NCI-H1092 treated with DMSO at 0.1 percent for 48 hours (cell line): ENCODE results near the gene NAT8L.

Source experiments
- DNase-seq: peaks from one replicate; lab custom pipeline; 2025; lab: John Stamatoyannopoulos, UW

Gene NAT8L

GRCh38 chr4:2045518-2045951, 13.6 kb upstream of the NAT8L start:
- DNase-seq, result no peak

- DNase-seq, result no peak
Observed at GRCh38 chr4:2046031-2046961, 12.8 kb upstream of the NAT8L start.

DNA sequence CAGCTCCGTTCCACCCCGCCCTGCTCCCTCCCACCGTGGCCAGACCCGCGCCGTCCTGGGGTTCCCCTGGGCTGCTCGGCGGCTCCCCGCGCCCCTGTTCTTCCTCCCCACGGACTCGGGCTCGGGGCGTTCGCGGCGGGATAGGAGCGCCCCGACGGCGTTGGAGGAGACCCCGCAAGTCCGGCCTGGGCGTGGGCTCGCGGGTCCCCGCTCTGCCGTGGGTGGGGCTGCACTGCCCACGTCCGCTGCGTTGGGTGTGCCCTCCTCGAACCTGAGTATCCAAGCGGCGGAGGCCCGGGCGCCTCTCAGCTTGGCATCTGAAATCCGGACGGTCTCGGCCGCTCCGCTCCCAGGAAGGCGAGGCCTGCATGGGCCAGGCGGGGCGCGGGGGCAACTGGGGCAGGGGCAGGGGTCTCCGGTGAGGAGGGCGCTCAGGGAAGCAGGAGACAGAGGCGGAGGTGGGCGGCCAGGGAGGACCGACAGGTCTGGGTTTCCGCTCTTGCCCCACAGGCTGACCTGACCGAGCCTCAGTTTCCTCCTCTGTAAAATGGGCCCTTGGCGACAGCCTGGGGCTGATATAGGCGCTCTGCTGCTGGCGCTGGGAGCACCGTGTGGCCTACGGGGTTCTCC, 12.0 kb upstream of the NAT8L start:
- DNase-seq, result no peak

DNA sequence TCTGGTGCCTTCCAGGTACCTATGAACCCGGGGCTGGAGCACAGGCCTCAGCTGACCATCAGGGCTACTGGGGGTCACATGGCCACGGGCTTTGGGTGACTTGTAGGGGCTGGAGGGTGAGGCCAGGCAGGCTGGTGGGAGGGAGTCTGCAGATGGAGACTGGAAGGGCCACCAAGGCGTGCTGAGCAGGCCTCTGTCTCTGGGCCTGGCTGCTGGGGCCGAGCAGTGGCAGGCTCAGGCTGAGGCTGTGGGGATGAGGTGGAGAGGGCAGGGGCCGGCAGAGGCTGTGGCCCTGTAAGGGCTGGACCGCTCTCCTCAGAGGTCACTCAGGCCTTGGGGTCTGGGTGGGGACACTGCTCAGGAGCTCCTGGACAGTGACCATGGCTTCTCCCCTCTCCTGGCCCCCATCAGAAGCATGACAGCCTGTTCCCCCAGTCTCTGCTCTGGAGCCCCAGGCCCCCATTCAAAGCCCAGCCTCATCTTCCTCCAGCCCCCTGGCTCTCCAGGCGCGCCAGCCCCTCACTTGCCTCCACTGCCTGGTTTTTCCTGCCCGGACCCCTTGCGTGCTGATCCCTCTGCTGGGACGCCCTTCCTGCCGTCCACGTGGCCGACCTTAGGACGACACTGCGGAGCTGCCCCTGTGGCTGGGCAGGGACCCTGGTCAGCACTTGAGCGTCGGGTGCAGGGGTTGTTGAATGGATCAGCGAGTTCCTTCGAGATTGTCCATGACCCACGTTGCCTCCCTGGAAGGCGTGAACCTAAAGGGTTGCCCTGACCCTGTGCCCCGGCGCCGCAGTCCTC, 11.1 kb upstream of the NAT8L start:
- DNase-seq, result no peak

DNA sequence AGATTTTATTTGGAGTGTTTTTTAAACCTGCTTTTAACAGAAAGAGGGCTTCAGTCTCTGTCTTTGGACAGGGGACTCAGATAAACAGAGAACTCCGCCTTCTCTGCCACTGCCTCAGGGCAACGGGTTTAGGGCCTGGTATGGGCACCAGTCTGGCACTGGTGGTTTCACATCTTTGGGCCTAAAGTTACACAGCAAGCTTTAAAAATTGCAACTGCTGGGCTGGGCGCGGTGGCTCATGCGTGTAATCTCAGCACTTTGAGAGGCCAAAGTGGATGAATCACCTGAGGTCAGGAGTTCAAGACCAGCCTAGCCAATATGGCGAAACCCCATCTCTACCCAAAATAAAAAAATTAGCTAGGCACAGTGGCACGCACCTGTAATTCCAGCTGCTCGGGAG, 10.3 kb upstream of the NAT8L start:
- DNase-seq, result no peak

DNA sequence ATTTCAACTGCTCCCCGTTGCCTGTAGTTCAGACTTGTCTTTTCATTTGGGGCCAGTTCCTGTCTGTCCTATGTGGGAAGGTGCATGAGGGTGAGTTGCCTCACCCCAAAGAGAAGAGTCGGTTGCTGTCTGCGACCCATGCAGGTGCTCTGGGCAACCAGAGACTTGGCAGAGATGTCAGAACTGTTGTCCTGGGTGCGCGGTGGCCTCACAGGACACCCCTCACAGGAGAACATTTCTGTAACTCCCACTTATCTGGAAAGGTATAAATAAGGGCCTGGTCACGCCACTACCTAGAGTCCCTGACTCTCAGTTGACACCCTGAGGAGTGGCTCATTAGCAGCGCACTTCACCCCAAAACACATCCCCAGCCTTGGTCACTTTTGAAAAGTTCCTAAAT, 9.7 kb upstream of the NAT8L start:
- no peak for DNase-seq

GRCh38 chr4:2049811-2050210, 9.3 kb upstream of the NAT8L start:
- no peak for DNase-seq

DNA sequence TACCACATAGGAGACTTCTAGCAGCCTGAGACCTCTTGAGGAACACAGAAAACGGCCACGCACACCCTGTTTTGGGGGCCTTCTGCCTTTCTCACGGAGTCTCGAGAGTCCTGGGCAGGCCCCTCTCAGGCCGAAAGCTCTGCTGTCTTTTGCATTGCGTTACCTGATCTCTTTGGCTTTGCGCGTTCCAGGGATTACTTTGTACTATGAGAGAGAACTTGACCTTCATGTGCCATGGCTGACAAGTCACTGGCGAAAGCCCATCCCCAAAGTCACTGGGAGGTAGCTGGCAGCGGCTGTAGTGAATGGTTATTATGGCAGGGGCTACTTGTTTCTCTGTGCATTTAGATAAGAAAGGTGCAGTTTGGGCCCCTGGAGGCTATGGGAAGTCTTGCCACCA, 8.0 kb upstream of the NAT8L start:
- no peak for DNase-seq

DNA sequence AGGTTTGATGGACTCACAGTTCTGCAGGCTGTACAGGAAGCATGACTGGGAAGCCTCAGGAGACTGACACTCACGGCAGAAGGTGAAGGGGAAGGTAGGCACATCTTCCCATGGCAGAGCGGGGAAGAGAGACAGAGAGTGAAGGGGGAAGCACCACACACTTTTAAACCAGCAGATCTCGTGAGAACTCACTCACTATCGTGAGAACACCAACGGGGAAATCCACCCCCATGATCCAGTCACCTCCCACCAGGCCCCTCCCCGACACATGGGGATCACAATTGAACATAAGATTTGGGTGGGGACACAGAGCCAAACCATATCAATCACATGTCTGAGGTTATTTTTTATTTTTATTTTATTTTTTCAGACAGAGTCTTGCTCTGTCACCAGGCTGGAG, 4.9 kb upstream of the NAT8L start:
- DNase-seq, result no peak

- DNase-seq, result no peak
Observed at GRCh38 chr4:2057382-2058065, 1.6 kb upstream of the NAT8L start.

DNA sequence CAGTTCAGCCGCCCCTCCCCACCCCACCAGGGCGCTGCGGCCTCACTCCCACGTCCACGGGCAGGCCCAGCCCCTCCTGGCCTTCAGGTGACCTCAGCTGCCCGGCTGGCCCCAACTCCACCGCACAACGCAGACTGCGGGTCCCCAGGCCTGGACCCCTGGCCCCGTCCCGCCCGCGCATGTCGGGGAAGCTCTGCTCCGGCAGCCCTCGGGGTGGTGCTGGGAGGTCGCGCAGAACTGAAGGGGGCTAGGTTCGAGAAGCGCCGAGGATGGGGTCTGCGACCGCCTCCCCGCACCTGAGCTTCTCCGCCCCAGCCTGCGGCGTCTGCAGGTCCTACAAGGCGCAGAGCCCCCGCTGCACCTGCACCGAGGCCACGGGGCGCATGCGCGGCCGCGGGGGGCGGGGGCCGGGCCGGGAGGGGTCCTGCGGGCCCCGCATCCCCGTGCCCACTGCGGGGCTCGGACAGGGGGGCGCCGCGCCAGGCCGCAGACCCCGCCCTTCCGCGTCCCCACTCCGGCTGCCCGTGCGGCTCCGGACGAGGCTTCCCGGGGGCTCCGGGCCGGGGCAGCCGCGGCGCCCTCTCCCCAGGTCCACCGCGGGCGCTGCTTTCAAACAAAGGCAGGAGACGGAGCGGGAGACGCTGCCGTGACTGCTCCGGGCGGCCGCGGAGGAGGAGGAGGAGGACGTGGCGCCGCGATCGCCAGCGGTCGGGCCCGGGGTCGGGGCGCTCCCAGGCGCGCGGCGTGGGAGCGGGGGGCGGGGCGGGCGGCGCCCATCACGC, 672 bp upstream of the NAT8L start:
- peak; percentile 42 for DNase-seq

DNA sequence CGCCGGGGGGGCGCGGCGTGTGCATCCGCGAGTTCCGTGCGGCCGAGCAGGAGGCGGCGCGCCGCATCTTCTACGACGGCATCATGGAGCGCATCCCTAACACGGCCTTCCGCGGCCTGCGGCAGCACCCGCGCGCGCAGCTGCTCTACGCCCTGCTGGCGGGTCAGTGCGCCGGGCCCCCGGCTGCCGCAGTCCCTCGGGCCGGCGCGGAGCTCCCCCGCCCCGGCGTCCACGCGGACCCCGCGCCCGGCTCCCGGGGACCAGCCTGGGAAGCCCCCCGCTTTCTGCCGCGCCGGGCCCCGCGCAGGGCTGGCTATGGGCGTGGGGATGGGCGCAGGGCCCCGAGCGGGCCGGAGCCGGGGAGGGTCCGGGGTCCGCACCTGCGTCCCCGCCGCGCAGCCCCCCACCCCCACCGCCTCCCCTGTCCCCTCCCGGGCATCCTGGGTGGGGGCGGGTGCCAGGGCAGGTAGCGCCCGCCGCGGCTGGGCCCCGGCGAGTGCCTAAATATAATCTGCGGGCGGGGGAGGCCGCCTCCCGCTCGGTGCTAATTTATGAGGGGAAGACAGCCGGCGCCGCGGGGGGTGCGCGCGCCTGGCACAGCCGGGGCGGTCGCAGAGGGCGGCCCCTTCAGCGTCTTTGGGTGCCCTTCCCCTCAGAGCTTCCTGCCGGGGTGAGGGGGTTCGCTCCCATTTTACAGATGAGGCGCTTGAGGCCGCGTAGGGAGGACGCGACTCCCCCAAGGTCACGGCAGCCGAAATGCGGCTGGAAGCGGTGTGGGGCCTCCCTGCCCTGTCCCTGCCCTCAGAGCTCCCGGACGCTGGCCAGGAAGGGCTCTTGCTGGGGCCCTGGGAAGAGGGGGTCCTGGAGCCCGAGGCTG, 837 bp downstream of the NAT8L start:
- peak; percentile 12 for DNase-seq

GRCh38 chr4:2060611-2061185, 1.6 kb downstream of the NAT8L start:
- DNase-seq, result no peak

DNA sequence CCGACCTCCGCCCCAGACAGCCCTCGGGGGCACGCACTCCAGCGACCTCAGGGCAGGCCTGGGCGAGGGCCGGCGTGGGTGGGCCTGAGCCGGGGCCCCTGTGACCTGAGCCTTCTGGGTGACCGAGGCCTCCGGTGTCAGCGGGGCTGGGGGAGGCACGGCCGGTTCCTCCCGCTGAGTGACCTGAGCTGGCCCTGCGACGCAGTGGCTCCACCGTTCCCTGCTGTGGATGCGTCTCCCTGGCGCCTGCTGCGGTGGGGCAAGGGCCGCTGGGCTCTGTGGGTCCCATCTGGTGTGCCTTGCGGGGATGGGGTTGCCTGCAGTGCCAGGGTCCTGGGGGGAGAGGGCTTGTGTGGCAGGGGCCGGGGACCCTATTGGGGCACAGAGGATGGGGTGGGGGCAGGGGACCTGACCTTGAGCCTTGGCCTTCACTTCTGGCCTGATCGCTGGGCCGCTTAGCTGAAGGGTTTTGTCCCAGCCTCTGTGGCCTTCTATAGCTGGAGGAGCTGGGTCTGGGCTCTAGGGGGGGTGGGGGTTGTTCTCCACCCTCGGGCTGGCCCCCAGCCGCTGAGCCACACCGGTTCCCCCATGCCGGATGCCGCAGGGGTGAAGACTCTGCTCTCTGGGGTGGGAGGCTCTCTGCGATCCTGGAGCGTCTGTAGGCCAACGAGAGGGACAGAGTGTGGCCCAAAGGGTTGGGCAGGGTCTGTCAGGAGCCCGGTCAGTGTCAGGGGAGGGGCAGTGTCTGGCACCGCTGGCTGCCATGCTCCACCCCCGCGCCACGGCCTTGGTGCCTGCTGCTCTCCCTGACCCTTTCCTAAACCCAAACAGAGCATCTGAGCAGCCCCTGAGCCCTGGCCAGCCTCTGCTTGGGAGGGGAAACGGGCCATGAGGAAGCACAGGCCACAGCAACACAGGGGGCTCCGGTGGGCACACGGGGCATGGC, 2.3 kb downstream of the NAT8L start:
- DNase-seq, result no peak

- no peak for DNase-seq
Observed at GRCh38 chr4:2062168-2062807, 3.2 kb downstream of the NAT8L start.

- no peak for DNase-seq
Observed at GRCh38 chr4:2062808-2063524, 3.8 kb downstream of the NAT8L start.

- DNase-seq, result no peak
Observed at GRCh38 chr4:2063557-2064275, 4.6 kb downstream of the NAT8L start.
